ENCODE data around the gene TSPEAR.
A peak's percentile ranks its signal among the peaks of the same experiment; 100 is the strongest.

The TSPEAR gene

GRCh38 chr21:44528634-44528995 lies 182.8 kb downstream of the TSPEAR start:
- no peak for DNase-seq (ENCODE audit: low read depth in 3 of 3)

- no peak for DNase-seq (ENCODE audit: low read depth in 3 of 3)
Observed at GRCh38 chr21:44527983-44528633, 183.3 kb downstream of the TSPEAR start.

GRCh38 chr21:44527156-44527982 lies 184.0 kb downstream of the TSPEAR start:
- no peak for DNase-seq (ENCODE audit: low read depth in 3 of 3)

GRCh38 chr21:44526096-44526997 lies 185.0 kb downstream of the TSPEAR start:
- DNase-seq (ENCODE audit: low read depth in 3 of 3), result no peak

GRCh38 chr21:44525391-44526095 lies 185.8 kb downstream of the TSPEAR start:
- DNase-seq (ENCODE audit: low read depth in 3 of 3), result no peak

- DNase-seq (ENCODE audit: low read depth in 3 of 3), result no peak
Observed at GRCh38 chr21:44524414-44525371, 186.7 kb downstream of the TSPEAR start.

GRCh38 chr21:44523567-44524413 lies 187.6 kb downstream of the TSPEAR start:
- DNase-seq (ENCODE audit: low read depth in 3 of 3), result no peak

- DNase-seq (ENCODE audit: low read depth in 3 of 3), result no peak
Observed at GRCh38 chr21:44522753-44523204, 188.6 kb downstream of the TSPEAR start.

GRCh38 chr21:44521928-44522752 lies 189.2 kb downstream of the TSPEAR start:
- DNase-seq (ENCODE audit: low read depth in 3 of 3), result no peak

- DNase-seq (ENCODE audit: low read depth in 3 of 3), result no peak
Observed at GRCh38 chr21:44521301-44521927, 190.0 kb downstream of the TSPEAR start.

- no peak for DNase-seq (ENCODE audit: low read depth in 3 of 3)
Observed at GRCh38 chr21:44520326-44521300, 190.8 kb downstream of the TSPEAR start.

- DNase-seq (ENCODE audit: low read depth in 3 of 3), result no peak
Observed at GRCh38 chr21:44519346-44520325, 191.7 kb downstream of the TSPEAR start.

- no peak for DNase-seq (ENCODE audit: low read depth in 3 of 3)
Observed at GRCh38 chr21:44518686-44519085, 192.7 kb downstream of the TSPEAR start.

GRCh38 chr21:44517175-44517899 lies 194.0 kb downstream of the TSPEAR start:
- DNase-seq (ENCODE audit: low read depth in 3 of 3), result peak in 1 of 3 experiments; percentile 31

GRCh38 chr21:44516828-44517174 lies 194.6 kb downstream of the TSPEAR start:
- DNase-seq (ENCODE audit: low read depth in 3 of 3), result no peak
